Rectal smooth muscle tissue (tissue), 1 donor: ENCODE data around the gene HMCN1.

Experiments used
- H3K27ac ChIP-seq: one replicate; pipeline ENCODE4 v1.7.0; 2013; ENCODE audit warnings: low read depth, low read length, inconsistent platforms
- H3K27me3 ChIP-seq: one replicate; pipeline ENCODE4 v1.7.0; 2013; ENCODE audit warnings: low read length; ENCODE audit not compliant: control insufficient read depth, insufficient read depth
- H3K36me3 ChIP-seq: one replicate; pipeline ENCODE4 v1.7.0; 2013; ENCODE audit warnings: low read length; ENCODE audit not compliant: control insufficient read depth, insufficient read depth
- H3K4me1 ChIP-seq: one replicate; pipeline ENCODE4 v1.7.0; 2013; ENCODE audit warnings: low read length; ENCODE audit not compliant: control insufficient read depth, insufficient read depth
- H3K4me3 ChIP-seq: one replicate; pipeline ENCODE4 v1.7.0; 2013; ENCODE audit warnings: low read length
- H3K9ac ChIP-seq: one replicate; pipeline ENCODE4 v1.7.0; 2013; ENCODE audit warnings: low read length

Gene HMCN1

DNA sequence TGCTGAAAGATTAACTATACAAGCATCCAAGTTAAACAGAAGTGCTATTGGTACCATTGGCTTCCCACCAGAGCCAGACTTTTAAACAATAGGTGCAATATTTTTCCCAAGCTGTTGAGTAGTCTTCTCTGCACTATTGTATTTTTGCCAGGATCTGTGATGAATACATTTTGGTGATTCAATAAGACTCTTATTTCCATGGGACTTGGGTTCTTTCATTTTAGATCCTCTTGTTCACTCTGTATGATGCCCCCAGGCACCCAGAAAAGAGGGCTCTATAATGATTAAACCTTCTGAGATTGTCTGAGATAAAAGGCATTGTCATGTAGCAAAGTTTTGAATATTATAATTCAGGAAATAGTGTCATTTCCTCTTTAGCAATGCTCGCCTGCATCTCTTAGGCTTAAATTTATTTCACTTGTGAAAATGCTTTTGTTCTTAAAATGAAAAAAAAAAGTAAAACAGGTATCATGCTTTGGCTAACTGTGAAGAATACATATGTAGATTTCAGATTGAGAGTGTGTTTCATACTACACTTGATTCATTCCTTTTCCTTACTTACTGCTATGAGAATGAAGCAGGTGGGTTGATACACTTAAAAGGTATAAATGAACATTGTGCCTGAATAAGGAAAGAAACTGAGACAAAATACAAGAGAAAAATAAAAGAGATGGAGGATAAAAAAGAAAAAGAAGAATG, 275.0 kb downstream of the HMCN1 start:
- Histone ChIP-seq H3K36me3 (no peaks in the 10 kb centered on the region), H3K27ac (no peak overlapping the region), H3K27me3 (no peaks in the 10 kb centered on the region), H3K4me3 (no peak overlapping the region), H3K4me1 (no peaks in the 10 kb centered on the region), H3K9ac (no peak overlapping the region)

DNA sequence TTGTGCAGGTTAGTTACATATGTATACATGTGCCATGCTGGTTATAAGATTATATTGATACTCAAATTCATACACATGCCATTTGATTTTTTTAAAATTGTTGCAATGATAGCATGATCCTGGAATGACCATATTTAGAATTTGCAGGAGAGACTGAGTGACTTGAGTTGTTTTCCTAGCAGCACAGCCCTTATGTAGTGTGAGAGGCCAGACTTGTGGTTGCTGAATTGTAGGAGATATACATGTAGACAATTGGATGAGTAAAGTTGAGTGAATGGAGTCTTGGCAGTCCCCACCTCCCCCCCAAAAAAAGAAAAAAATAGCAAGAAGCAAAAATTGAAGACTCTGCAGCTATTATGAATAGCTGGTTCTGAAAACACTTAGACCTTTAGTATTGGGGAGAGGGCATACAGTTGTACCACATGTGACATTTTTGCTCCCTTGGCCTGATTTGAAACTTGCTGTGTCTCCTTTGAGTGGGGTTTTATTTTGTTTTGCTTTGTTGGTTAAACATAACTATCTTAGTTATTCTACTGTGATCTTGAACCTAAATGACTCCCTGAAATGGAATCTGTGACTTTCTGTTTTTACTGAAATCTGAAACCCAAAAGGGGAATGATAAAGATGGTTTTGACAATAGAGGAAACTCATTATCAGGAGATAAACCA, 280.3 kb downstream of the HMCN1 start:
- no peak overlapping the region for H3K9ac ChIP-seq
- no peaks in the 10 kb centered on the region for H3K36me3 ChIP-seq
- no peak overlapping the region for H3K4me3 ChIP-seq
- no peaks in the 10 kb centered on the region for H3K4me1 ChIP-seq
- no peaks in the 10 kb centered on the region for H3K27me3 ChIP-seq
- H3K27ac ChIP-seq, result no peak overlapping the region

DNA sequence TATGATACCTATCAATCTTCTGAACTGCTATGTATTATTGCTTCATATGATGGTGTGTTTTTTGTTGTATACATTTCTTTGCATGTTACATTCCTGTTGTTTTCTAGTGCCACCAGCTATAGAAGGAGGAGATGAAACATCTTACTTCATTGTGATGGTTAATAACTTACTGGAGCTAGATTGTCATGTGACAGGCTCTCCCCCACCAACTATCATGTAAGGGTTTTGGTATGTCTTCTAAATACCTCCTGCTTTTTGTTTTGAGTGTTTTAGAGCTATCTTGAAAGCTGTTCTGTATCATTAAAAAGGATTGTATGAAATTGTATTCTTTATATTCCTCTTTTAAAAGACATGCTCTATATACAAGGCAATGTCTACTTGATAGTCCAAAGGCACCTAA, 282.7 kb downstream of the HMCN1 start:
- Histone ChIP-seq H3K9ac (no peak overlapping the region), H3K27ac (no peak overlapping the region), H3K4me3 (no peak overlapping the region), H3K27me3 (no peaks in the 10 kb centered on the region), H3K36me3 (no peaks in the 10 kb centered on the region), H3K4me1 (no peaks in the 10 kb centered on the region)

DNA sequence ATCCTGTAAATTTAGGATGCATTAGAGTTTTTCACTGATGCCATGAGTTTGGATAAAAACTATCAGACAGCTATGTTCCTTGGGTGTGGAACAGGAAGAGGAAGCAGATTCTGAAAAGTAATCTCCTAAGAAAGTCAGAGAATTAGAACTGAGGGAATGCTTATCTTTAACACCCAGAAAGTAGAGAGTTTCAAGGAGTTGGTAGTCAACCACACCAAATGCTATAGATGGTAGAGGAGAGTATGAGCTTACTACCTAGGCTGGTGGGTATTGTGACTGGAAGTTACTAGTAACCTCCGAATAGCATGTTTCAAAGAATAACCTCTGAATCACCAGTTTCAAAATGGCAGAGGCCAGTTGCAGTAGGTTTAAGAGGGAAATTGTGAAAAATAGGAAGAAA, 288.0 kb downstream of the HMCN1 start:
- no peak overlapping the region for H3K4me3 ChIP-seq
- H3K27me3 ChIP-seq, result no peaks in the 10 kb centered on the region
- H3K27ac ChIP-seq, result no peak overlapping the region
- no peak overlapping the region for H3K9ac ChIP-seq
- H3K4me1 ChIP-seq, result no peaks in the 10 kb centered on the region
- H3K36me3 ChIP-seq, result no peaks in the 10 kb centered on the region

DNA sequence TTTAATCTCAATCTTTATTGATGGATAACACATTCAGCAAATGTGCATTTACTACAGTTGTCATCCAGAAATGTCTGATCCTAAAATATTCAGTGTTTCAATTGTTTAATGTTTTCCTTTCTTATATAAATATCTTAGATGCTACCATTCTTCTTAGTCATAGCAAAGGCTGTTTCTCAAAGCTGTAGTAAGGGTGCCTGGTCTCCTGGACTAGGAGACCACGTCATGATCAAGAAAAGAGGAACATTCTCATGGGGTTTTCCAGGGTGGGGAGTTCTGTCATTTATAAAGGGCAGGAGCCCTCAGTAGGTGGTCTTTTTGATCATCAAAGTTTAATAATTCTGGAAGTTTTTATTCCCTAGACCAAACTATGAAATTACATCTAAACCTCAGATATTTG, 292.8 kb downstream of the HMCN1 start:
- Histone ChIP-seq H3K9ac (no peak overlapping the region), H3K27me3 (no peaks in the 10 kb centered on the region), H3K27ac (no peak overlapping the region), H3K36me3 (no peaks in the 10 kb centered on the region), H3K4me3 (no peak overlapping the region), H3K4me1 (no peaks in the 10 kb centered on the region)

DNA sequence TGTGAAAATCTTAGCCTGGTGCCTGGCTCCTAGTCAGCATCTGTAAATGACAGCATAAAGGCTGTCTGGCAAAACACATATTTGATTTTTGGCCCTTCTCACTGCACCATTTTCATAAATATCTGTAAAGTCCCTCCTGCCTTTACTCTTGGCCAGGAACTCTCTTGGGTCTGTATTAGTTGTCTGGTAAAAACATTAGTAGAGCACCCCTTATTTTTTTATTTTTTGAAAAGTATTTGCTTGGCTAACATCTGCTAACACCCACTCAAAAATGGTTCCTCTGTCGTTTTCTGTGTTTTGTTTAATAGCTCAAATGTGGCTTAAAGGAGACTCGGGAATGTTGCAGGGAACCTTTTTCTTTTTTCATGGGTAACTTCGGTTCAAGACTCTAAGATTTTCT, 293.4 kb downstream of the HMCN1 start:
- no peak overlapping the region for H3K27ac ChIP-seq

DNA sequence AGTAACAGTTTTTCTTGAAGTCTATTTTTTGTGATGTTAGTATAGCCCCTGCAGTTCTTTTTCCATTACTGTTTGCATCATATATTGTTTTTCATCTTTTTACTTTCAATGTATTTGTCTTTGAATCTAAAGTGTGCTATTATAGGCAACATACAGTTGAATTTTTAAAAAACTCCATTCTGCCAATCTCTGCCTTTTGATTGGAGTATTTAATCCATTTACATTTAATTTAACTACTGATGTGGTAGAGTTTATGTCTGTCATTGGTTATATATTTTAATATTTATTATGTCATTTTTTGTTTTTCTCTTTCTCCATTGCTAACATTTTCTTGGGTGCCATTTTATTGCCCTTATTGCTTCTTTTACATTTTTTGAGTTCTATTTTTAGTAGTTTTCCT, 296.3 kb downstream of the HMCN1 start:
- no peak overlapping the region for H3K9ac ChIP-seq
- H3K27ac ChIP-seq, result no peak overlapping the region
- H3K27me3 ChIP-seq, result no peaks in the 10 kb centered on the region
- no peaks in the 10 kb centered on the region for H3K36me3 ChIP-seq
- H3K4me3 ChIP-seq, result no peak overlapping the region
- no peaks in the 10 kb centered on the region for H3K4me1 ChIP-seq

More for the DNA sequence above, 293.4 kb downstream of the HMCN1 start:
- Histone ChIP-seq H3K9ac (no peak overlapping the region), H3K4me1 (no peaks in the 10 kb centered on the region), H3K27me3 (no peaks in the 10 kb centered on the region), H3K36me3 (no peaks in the 10 kb centered on the region), H3K4me3 (no peak overlapping the region)

DNA sequence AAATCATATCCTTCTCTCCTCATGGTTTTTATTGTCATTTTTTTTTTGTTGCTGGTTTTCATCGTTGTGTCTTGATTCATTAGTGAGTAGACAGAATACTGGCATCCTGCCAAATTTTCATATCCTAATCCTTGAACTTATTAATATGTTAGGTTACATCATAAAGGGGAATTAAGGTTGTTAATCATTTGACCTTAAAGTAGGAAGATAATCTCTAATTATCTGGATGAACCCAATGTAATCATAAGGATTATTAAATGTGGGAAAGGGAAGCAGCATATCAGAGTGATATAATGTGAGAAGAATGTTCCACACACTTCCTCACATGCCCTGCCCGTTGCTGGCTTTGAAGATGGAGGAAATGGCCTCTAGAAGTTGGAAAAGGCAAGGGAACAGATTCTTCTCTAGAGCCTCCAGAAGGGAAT, 299.7 kb downstream of the HMCN1 start:
- Histone ChIP-seq H3K9ac (no peak overlapping the region), H3K27me3 (no peaks in the 10 kb centered on the region), H3K36me3 (no peaks in the 10 kb centered on the region), H3K27ac (no peak overlapping the region), H3K4me1 (no peaks in the 10 kb centered on the region), H3K4me3 (no peak overlapping the region)

DNA sequence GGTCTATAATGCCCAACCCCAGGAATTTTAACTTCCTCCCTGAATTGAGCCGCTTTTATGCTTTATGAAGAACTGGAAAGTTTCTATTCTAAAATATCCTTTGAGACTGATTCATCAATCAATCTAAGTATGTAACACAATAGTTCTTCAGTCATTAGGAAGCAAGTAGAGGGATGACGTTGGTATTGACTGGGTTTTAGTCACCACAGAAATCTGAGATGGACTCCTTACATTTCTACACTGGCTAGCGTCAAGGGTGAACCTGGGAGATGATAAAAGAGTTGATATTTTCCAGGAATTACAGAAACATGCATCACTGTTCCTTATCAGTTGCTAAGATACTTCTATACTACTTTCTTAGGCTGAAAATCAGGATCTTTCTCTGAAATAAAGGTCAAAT, 308.0 kb downstream of the HMCN1 start:
- H3K27ac ChIP-seq, result no peak overlapping the region
- H3K9ac ChIP-seq, result no peak overlapping the region
- no peak overlapping the region for H3K4me3 ChIP-seq
- no peaks in the 10 kb centered on the region for H3K27me3 ChIP-seq
- H3K4me1 ChIP-seq, result no peaks in the 10 kb centered on the region
- no peaks in the 10 kb centered on the region for H3K36me3 ChIP-seq

DNA sequence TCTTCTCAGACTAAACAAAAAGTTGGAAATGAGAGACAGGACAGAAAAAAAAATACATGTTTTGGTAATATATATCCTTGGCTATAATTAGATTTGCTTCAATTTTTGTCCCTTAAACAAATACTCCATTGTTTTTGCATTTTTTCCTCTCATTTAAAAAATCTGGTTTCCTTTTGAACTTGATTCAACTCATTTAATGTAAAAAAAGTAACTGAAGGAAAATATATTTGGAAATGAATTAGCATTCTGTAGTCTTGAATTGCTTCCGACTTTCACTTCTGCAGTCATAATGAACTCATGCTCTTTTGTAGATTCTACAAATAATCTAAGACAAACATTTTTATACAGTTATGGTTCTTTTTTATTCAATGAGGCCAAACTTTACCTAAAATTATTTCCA, 309.1 kb downstream of the HMCN1 start:
- Histone ChIP-seq H3K27ac (no peak overlapping the region), H3K27me3 (no peaks in the 10 kb centered on the region)

DNA sequence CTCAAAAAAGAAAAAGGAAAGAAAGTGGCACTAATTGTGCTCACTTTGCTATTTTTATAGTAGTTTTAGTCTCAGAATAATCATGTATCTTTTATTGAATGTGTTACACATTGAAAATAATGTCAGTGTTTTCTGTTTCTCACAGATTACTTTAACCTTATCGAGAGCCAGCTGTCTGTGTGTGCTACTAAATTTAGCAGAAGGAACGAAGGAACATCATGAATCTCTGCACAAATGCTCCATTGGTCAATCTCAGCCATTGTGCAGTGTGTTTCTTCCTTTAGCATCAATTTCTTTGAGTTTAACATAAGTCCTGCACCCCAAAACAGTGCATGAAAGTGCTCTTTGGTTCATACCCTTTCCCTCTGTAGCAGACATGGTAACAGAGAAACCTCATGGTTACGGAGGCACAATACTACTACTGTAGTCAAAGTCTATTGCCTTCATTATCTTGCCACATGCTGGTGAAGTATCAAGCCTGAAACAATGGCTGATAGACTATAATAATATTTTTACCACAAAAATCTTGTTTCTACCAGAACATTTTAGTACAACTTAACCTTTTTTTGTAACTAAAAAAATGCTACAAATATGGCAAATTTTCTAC, 310.0 kb downstream of the HMCN1 start:
- Histone ChIP-seq H3K27me3 (no peaks in the 10 kb centered on the region), H3K4me1 (no peaks in the 10 kb centered on the region), H3K27ac (no peak overlapping the region), H3K4me3 (no peak overlapping the region), H3K36me3 (no peaks in the 10 kb centered on the region), H3K9ac (no peak overlapping the region)

More for the DNA sequence above, 309.1 kb downstream of the HMCN1 start:
- H3K36me3 ChIP-seq, result no peaks in the 10 kb centered on the region
- no peaks in the 10 kb centered on the region for H3K4me1 ChIP-seq
- no peak overlapping the region for H3K9ac ChIP-seq
- no peak overlapping the region for H3K4me3 ChIP-seq

DNA sequence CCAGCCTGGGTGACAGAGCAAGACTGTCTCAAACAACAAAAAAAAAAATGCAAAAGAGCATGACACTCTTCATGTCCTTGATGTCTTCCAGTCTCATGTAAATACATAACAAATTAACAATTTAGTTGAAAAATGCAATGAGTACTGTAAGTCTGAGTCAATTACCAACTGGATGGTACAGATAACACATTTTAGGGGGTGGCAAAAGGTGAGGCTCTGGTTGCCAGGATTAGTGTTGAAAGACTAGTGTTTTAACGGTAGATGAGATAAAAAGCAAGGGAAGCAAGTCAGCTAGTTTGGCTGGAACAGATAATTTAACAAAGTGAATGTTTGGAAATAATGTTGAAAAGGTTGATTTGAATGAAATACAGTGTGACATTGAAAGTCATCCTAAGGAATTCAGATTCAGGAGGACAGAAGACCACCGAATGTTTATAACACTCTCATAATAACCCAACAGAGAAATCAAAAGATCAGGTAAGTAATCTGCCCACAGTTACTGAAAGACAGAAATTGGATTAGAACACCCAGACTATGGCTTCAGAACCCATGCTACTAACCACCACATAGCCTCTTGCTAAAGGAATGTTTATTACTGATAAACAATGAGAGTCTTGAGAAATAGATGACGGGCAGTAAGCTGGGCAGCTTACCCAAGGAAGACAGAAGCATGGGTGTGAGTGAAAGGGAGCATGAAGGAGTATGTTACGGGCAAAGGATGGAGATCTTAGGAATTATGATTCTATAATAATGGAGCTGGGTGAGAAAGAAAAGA, 312.4 kb downstream of the HMCN1 start:
- H3K27ac ChIP-seq, result no peak overlapping the region

More for the DNA sequence above, 312.4 kb downstream of the HMCN1 start:
- no peaks in the 10 kb centered on the region for H3K27me3 ChIP-seq
- no peaks in the 10 kb centered on the region for H3K4me1 ChIP-seq
- no peak overlapping the region for H3K4me3 ChIP-seq
- H3K9ac ChIP-seq, result no peak overlapping the region
- no peaks in the 10 kb centered on the region for H3K36me3 ChIP-seq
